ENCODE data around the gene SETBP1. TPM values are rescaled to one million over a fixed set of nuclear protein-coding genes. Genes with fewer than 3 reads are reported as not detected.

The SETBP1 gene
- total RNA-seq, 1 experiment from 2014 or later, result 4.0 TPM

DNA sequence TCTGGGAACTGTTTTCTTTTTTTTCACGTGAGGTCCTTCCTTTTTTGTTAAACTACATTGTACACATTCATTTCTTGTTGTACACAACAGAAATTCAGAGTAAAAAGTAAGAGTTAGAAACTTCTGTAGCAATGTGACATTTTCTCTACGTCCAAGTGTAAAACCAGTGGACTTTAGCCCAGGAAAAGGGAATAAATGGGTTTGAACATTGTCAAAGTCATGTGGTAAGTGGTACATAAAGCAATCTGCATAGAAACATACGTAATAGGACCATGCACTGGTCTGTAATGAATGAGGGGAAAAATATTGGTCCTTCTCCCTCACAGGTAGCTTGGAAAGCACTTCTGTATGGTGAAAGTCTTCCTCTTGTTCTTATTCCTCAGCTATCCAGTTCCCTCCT lies 421.4 kb downstream of the SETBP1 start:
- intact Hi-C loops (cut with micrococcal nuclease; ENCODE audit: unreplicated experiment), result no loop called here
- ChIA-PET CTCF (no interaction called here), POLR2A (no interaction called here)
- Mint-ChIP-seq H3K27ac (ENCODE audit: unreplicated experiment) (no peak overlapping the region), H3K4me1 (ENCODE audit: low read depth, unreplicated experiment) (no peaks in the 10 kb centered on the region), H3K9me3 (ENCODE audit: unreplicated experiment) (no peaks in the 10 kb centered on the region), H3K36me3 (ENCODE audit: insufficient read depth, unreplicated experiment) (no peaks in the 10 kb centered on the region), H3K27me3 (ENCODE audit: insufficient read depth, unreplicated experiment) (no peaks in the 10 kb centered on the region), H3K4me3 (ENCODE audit: unreplicated experiment) (no peak overlapping the region)
- no TSS peak for BruUV-seq (replicated peaks)
- Histone ChIP-seq H3K9me3 (no peaks in the 10 kb centered on the region), H3K4me1 (no peaks in the 10 kb centered on the region), H3K4me3 (ENCODE audit: low read depth, low read length) (no peak overlapping the region), H3K36me3 (ENCODE audit: control insufficient read depth, insufficient read depth, low read length) (no peaks in the 10 kb centered on the region), H3K27me3 (replicated peaks; ENCODE audit: control insufficient read depth, insufficient read depth, low read length) (no peaks in the 10 kb centered on the region)
- TF ChIP-seq, protein P1, sequence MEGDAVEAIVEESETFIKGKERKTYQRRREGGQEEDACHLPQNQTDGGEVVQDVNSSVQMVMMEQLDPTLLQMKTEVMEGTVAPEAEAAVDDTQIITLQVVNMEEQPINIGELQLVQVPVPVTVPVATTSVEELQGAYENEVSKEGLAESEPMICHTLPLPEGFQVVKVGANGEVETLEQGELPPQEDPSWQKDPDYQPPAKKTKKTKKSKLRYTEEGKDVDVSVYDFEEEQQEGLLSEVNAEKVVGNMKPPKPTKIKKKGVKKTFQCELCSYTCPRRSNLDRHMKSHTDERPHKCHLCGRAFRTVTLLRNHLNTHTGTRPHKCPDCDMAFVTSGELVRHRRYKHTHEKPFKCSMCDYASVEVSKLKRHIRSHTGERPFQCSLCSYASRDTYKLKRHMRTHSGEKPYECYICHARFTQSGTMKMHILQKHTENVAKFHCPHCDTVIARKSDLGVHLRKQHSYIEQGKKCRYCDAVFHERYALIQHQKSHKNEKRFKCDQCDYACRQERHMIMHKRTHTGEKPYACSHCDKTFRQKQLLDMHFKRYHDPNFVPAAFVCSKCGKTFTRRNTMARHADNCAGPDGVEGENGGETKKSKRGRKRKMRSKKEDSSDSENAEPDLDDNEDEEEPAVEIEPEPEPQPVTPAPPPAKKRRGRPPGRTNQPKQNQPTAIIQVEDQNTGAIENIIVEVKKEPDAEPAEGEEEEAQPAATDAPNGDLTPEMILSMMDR (IDR thresholded peaks at IDR 0.05; ENCODE audit: insufficient read depth in 1 of 2, low read depth in 1 of 2, low read length in 1 of 2, severe bottlenecking in 1 of 2, unreplicated experiment in 1 of 2), result no peak
- DNase-seq, result no peak

DNA sequence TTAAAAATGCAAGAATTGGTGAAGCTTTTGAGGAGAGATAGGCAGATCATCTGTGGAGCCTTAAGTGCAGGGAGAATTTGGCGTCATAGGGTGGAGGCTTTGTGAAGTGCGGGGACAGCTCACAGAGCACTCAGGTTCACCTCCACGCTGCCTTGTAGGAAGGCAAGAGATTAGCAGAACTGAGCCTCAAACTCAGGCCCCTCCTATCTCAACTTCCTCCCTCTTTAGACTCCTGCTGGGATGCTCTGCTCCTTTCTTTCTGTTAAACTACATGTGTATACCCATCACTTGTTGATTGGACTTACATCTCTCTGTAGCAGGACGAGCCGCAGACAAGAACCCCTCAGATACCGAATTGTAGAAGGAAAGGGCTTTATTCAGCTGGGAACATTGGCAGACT lies 422.2 kb downstream of the SETBP1 start:
- BruUV-seq (replicated peaks), result no TSS peak
- no peak for DNase-seq

DNA sequence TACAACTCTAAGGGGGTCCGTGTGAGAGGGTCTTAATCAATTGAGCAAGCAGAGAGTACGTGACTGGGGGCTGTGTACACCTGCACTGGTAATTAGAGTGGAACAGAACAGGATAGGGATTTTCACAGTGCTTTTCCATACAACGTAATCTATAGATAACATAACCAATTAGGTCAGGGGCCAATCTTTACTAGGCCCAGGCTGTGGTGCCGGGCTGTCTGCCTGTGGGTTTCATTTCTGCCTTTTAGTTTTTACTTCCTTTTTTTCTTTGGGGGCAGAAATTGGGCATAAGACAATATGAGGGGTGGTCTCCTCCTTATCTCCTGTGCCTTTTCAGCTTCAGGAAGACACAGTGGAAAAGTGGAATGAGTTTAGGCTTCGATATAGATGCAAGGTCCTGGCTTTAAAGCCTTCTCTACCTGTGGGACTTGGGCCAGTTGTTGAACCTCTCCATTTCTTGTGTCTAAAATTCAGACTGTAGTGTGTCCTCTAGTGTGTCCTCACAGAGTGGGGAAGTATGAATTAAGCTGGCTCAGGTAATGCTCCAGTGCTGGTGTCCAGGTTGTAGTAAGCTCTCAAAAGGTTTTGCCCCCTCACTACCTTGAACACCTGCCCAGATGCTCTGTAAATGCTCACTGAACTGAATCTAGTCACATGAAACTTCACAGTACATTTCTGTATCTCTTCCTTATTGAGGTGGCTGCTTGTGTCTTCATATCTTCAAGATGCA lies 422.8 kb downstream of the SETBP1 start:
- Mint-ChIP-seq H3K27me3 (ENCODE audit: insufficient read depth, unreplicated experiment) (no peaks in the 10 kb centered on the region), H3K4me1 (ENCODE audit: low read depth, unreplicated experiment) (no peaks in the 10 kb centered on the region), H3K36me3 (ENCODE audit: insufficient read depth, unreplicated experiment) (no peaks in the 10 kb centered on the region), H3K27ac (ENCODE audit: unreplicated experiment) (no peak overlapping the region), H3K4me3 (ENCODE audit: unreplicated experiment) (no peak overlapping the region), H3K9me3 (ENCODE audit: unreplicated experiment) (no peaks in the 10 kb centered on the region)
- DNase-seq, result no peak
- Histone ChIP-seq H3K27me3 (replicated peaks; ENCODE audit: control insufficient read depth, insufficient read depth, low read length) (no peaks in the 10 kb centered on the region), H3K4me3 (ENCODE audit: low read depth, low read length) (no peak overlapping the region), H3K36me3 (ENCODE audit: control insufficient read depth, insufficient read depth, low read length) (no peaks in the 10 kb centered on the region), H3K4me1 (no peaks in the 10 kb centered on the region), H3K9me3 (no peaks in the 10 kb centered on the region)
- ChIA-PET CTCF (no interaction called here), POLR2A (no interaction called here)
- intact Hi-C loops (cut with micrococcal nuclease; ENCODE audit: unreplicated experiment), result no loop called here
- TF ChIP-seq, protein P1 (IDR thresholded peaks at IDR 0.05; ENCODE audit: insufficient read depth in 1 of 2, low read depth in 1 of 2, low read length in 1 of 2, severe bottlenecking in 1 of 2, unreplicated experiment in 1 of 2), result no peak
- no TSS peak for BruUV-seq (replicated peaks)

More for the DNA sequence above, 422.2 kb downstream of the SETBP1 start:
- H3K27me3 Mint-ChIP-seq (ENCODE audit: insufficient read depth, unreplicated experiment), result no peaks in the 10 kb centered on the region
- H3K27me3 ChIP-seq (replicated peaks; ENCODE audit: control insufficient read depth, insufficient read depth, low read length), result no peaks in the 10 kb centered on the region
- intact Hi-C loops (cut with micrococcal nuclease; ENCODE audit: unreplicated experiment), result no loop called here
- H3K27ac Mint-ChIP-seq (ENCODE audit: unreplicated experiment), result no peak overlapping the region
- TF ChIP-seq, protein P1 (IDR thresholded peaks at IDR 0.05; ENCODE audit: insufficient read depth in 1 of 2, low read depth in 1 of 2, low read length in 1 of 2, severe bottlenecking in 1 of 2, unreplicated experiment in 1 of 2), result no peak
- H3K36me3 ChIP-seq (ENCODE audit: control insufficient read depth, insufficient read depth, low read length), result no peaks in the 10 kb centered on the region
- no peaks in the 10 kb centered on the region for H3K4me1 Mint-ChIP-seq (ENCODE audit: low read depth, unreplicated experiment)
- no peaks in the 10 kb centered on the region for H3K9me3 ChIP-seq
- no peaks in the 10 kb centered on the region for H3K9me3 Mint-ChIP-seq (ENCODE audit: unreplicated experiment)
- H3K36me3 Mint-ChIP-seq (ENCODE audit: insufficient read depth, unreplicated experiment), result no peaks in the 10 kb centered on the region
- no peak overlapping the region for H3K4me3 ChIP-seq (ENCODE audit: low read depth, low read length)
- no peak overlapping the region for H3K4me3 Mint-ChIP-seq (ENCODE audit: unreplicated experiment)
- CTCF ChIA-PET, result no interaction called here
- POLR2A ChIA-PET, result no interaction called here
- H3K4me1 ChIP-seq, result no peaks in the 10 kb centered on the region
